T-helper 1 cell treated with Interleukin-12 subunit alpha and Interleukin-12 subunit beta and Interleukin-4 antibody, amounts not matched to agents 30 ng/mL and 1 ng/mL, for 36 hours (primary cell): Measurements from ENCODE around the gene CTCFL. TPM values are rescaled to one million over a fixed set of nuclear protein-coding genes. Genes with fewer than 3 reads are reported as not detected.
"Not testable (repeated sequence)": the region's sequence is repeated elsewhere in the genome, so short reads cannot be mapped to it uniquely, and the experiment has no call there.

Source experiments
- intact Hi-C: fragments of 100-400 bp; cut with micrococcal nuclease; formaldehyde crosslinking; loops from one replicate; pipeline ENCODE4 v1.15.1; 2024
- total RNA-seq: library from RNA; stranded (reverse); gene quantifications from 2 replicates; pipeline ENCODE4 v1.2.3, GENCODE V29; 2022

CTCFL gene
- total RNA-seq, 1 donor from 2014 or later = not detected

- intact Hi-C loops = no loop called here
Observed at GRCh38 chr20:57483287-57484050, 41.5 kb downstream of the CTCFL start.

GRCh38 chr20:57482796-57483195 is 42.1 kb downstream of the CTCFL start:
- intact Hi-C loops = no loop called here

- intact Hi-C loops = no loop called here
Observed at GRCh38 chr20:57482148-57482547, 42.8 kb downstream of the CTCFL start.

- intact Hi-C loops = no loop called here
Observed at GRCh38 chr20:57481281-57481711, 43.6 kb downstream of the CTCFL start.

GRCh38 chr20:57480444-57481160 is 44.3 kb downstream of the CTCFL start:
- intact Hi-C loops = no loop called here

- intact Hi-C loops = no loop called here
Observed at GRCh38 chr20:57479196-57479595, 45.7 kb downstream of the CTCFL start.

GRCh38 chr20:57478176-57478575 is 46.8 kb downstream of the CTCFL start:
- intact Hi-C loops = no loop called here

GRCh38 chr20:57476641-57477461 is 48.1 kb downstream of the CTCFL start:
- intact Hi-C loops = no loop called here

- intact Hi-C loops = no loop called here
Observed at GRCh38 chr20:57476084-57476526, 48.8 kb downstream of the CTCFL start.

- intact Hi-C loops = no loop called here
Observed at GRCh38 chr20:57475388-57476083, 49.4 kb downstream of the CTCFL start.

GRCh38 chr20:57474816-57475215 is 50.1 kb downstream of the CTCFL start:
- intact Hi-C loops = no loop called here

GRCh38 chr20:57474205-57474604 is 50.7 kb downstream of the CTCFL start:
- intact Hi-C loops = no loop called here

GRCh38 chr20:57473246-57474048 is 51.5 kb downstream of the CTCFL start:
- intact Hi-C loops = no loop called here

- intact Hi-C loops = not testable (repeated sequence)
Observed at GRCh38 chr20:57472474-57472873, 52.5 kb downstream of the CTCFL start.

- intact Hi-C loops = no loop called here
Observed at GRCh38 chr20:57471496-57472372, 53.2 kb downstream of the CTCFL start.

GRCh38 chr20:57470666-57471495 is 54.1 kb downstream of the CTCFL start:
- intact Hi-C loops = no loop called here

- intact Hi-C loops = no loop called here
Observed at GRCh38 chr20:57470212-57470522, 54.8 kb downstream of the CTCFL start.

- intact Hi-C loops = no loop called here
Observed at GRCh38 chr20:57469418-57470211, 55.3 kb downstream of the CTCFL start.
